ENCODE measurements around the gene MCM5. TPM values are rescaled to one million over a fixed set of nuclear protein-coding genes. Genes with fewer than 3 reads are reported as not detected.

The MCM5 gene
- total RNA-seq, 8 experiments from 2014 or later = 2.0 to 76.6 (median 7.4) TPM

DNA sequence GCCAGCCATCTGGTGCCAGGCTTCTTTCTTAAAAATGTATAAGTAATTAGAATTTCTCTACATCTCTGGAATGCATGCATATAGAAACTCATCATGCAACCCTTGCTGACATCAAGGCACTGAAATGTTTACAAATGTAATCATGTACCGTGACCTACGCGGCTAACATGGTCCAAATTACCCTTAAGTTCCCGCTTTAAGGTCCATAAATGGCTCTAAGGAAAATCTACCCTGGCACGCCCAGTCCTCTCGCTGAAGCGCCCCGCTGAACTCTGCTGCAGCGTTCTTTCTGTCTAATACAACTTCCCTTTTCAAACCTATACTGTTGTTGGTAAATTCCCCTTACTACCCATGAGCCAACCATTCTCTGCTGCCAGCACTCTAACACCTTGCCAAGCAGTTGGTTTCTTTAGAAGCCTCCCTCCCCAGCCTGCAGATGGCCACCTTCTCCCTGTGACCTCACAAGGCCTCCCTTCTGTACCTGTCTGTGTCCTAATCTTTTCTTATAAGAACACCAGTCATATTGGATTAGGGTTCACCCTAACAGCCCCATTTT, 32.5 kb upstream of the MCM5 start:
- 36 to 100% (median 90%) methylated on average over 1 to 9 of the region's 9 CpGs; no CpG with 5 or more reads in 2 of the 10 experiments for WGBS, 10 experiments
- H3K4me3 ChIP-seq = no peak overlapping the region
- peak in 1 of 8 experiments; percentile 53 for ATAC-seq (replicated peaks in 6 of 8)
- in situ Hi-C loops (cut with MboI; ENCODE audit: low pct_unique_long_range_greater_than_20kb in 2 of 9, low sequenced_read_pairs in 9 of 9, unreplicated experiment in 9 of 9) = loop anchor here in 1 of 9 experiments (25.0 kb wide), 1 partner anchor 745 kb away; no protein-coding TSS in a partner anchor
- H3K4me1 ChIP-seq (replicated peaks in 1 of 2) = peaks cover 11 to 20% of the 10 kb centered on the region in 2 donors
- H3K27ac ChIP-seq = no peak overlapping the region

DNA sequence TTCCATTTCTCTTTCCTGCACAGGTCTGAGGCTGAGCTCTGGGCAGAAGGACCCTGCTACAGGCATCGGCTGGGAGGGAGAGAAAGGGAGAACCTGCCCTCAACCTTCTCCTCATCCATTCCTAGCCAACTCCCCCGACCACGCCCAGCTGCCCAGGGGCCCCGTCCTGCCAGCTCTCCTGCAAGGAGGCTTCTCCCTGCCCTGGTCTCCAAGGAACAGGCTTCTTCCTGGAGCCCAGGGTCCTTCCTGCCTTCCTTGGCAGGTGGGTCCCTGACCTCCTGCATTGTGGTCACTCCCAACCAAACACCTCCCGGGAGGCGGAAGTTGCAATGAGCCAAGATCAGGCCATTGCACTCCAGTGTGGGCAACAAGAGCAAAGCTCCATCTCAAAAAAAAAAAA, 31.6 kb upstream of the MCM5 start:
- H3K4me3 ChIP-seq = no peak overlapping the region
- H3K27ac ChIP-seq = no peak overlapping the region
- WGBS, 10 experiments = 60 to 100% (median 90%) methylated on average over 2 to 3 of the region's 6 CpGs; no CpG with 5 or more reads in 5 of the 10 experiments
- in situ Hi-C loops (cut with MboI; ENCODE audit: low pct_unique_long_range_greater_than_20kb in 2 of 9, low sequenced_read_pairs in 9 of 9, unreplicated experiment in 9 of 9) = loop anchor here in 1 of 9 experiments (25.0 kb wide), 1 partner anchor 744 kb away; no protein-coding TSS in a partner anchor
- no peak for ATAC-seq (replicated peaks in 6 of 8)
- H3K4me1 ChIP-seq (replicated peaks in 1 of 2) = peaks cover 11 to 20% of the 10 kb centered on the region in 2 donors

DNA sequence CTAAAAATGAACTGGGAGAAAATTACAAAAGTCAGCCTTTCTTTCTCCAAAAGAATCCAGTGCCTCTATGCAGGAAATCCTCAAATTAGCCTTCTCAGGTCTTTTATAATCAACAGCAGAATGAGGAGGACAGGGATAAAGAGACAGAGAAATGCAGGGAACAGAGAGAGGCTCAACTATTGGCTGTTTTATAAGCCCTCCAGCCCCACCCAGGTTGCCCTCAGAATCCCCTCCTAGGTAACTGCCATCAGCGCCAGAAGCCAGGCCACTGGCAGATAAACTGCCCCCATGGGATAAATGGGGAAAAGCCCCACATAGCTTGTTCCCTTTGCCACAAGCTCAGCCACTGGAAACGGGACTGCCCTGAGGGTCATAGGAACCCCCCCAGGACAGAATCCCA, 29.9 kb upstream of the MCM5 start:
- Histone ChIP-seq H3K27ac (no peak overlapping the region), H3K4me3 (no peak overlapping the region), H3K4me1 (replicated peaks in 1 of 2) (peaks cover 11 to 20% of the 10 kb centered on the region in 2 donors)
- no peak for ATAC-seq (replicated peaks in 6 of 8)
- in situ Hi-C loops (cut with MboI; ENCODE audit: low pct_unique_long_range_greater_than_20kb in 2 of 9, low sequenced_read_pairs in 9 of 9, unreplicated experiment in 9 of 9) = loop anchor here in 1 of 9 experiments (25.0 kb wide), 1 partner anchor 742 kb away; no protein-coding TSS in a partner anchor
- WGBS, 10 experiments = 33 to 80% (median 67%) methylated on average over 1 of the region's 2 CpGs; no CpG with 5 or more reads in 5 of the 10 experiments

DNA sequence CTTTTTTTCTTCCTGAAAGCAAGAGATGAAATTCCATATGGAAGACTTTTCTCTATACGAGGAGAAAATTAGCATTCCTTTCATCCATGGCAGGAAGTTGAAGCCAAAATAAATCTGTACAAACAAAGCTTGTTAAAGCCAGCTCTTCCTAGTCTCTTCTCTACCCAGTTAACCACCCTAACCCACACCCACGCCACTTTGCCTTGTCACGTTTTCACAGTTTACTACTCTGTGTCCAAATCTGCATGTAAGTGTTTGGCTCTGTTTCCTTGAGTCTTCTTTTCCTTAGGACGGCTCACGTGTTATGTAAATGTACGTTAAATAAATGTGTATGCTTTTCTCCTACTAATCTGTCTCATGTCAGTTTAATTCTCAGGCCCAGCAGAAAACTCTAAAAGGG, 26.2 kb upstream of the MCM5 start:
- peak in 1 of 8 experiments; percentile 3 for ATAC-seq (replicated peaks in 6 of 8)
- H3K4me1 ChIP-seq (replicated peaks in 1 of 2) = peaks cover 24 to 33% of the 10 kb centered on the region in 2 donors
- in situ Hi-C loops (cut with MboI; ENCODE audit: low pct_unique_long_range_greater_than_20kb in 2 of 9, low sequenced_read_pairs in 9 of 9, unreplicated experiment in 9 of 9) = loop anchor here in 1 of 9 experiments (25.0 kb wide), 1 partner anchor 739 kb away; no protein-coding TSS in a partner anchor
- H3K4me3 ChIP-seq = no peak overlapping the region
- no peak overlapping the region for H3K27ac ChIP-seq
- 5 to 90% (median 65%) methylated on average over 1 to 6 of the region's 6 CpGs; no CpG with 5 or more reads in 1 of the 10 experiments for WGBS, 10 experiments

DNA sequence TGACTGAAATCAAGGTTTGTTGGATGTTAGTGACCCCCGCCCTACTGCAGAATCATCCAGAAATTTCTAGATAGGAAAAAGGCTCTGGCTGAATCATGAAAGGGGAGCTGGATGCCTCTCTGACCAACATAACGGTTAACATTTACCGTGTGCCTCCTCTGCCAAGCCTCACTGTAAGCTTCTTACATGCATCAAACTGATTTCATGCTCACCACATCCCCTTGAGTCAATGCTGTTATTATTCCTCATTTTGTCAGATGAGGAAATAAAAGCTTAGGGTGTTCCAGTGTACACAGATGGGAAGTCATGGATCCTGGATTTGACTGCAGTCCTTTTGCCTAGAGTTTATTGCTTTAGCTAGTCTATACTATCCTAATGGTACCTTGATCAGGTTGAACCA, 24.9 kb upstream of the MCM5 start:
- no peak overlapping the region for H3K4me3 ChIP-seq
- in situ Hi-C loops (cut with MboI; ENCODE audit: low pct_unique_long_range_greater_than_20kb in 2 of 9, low sequenced_read_pairs in 9 of 9, unreplicated experiment in 9 of 9) = no loop called here
- no peak for ATAC-seq (replicated peaks in 6 of 8)
- no peak overlapping the region for H3K27ac ChIP-seq
- H3K4me1 ChIP-seq (replicated peaks in 1 of 2) = peaks cover 15 to 22% of the 10 kb centered on the region in 2 donors
- WGBS, 10 experiments = 50 to 100% (median 94%) methylated on average over 1 to 3 of the region's 3 CpGs; no CpG with 5 or more reads in 1 of the 10 experiments

DNA sequence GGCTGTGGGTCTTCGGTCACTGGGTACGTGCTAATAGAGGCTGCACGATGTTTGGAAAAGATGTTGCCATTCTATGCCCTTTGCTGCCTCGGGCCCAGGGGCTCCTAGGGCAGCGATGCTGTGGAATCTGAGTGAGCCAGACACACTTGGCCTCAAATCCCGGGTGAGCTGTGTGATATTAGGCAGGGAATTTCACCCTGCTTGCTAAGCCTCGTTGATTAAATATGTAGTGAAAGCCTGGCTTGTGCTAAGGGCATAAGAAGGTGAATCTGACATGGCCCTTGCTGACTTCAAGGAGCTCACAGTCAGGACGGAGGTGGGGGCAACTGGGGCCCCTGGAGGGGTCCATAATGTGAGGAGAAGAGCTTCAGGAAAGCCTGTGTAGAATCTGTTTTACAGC, 24.4 kb upstream of the MCM5 start:
- no peak for ATAC-seq (replicated peaks in 6 of 8)
- Histone ChIP-seq H3K4me3 (no peak overlapping the region), H3K4me1 (replicated peaks in 1 of 2) (peaks cover 15 to 23% of the 10 kb centered on the region in 2 donors), H3K27ac (no peak overlapping the region)
- 29 to 100% (median 83%) methylated on average over 1 to 6 of the region's 8 CpGs; no CpG with 5 or more reads in 4 of the 10 experiments for WGBS, 10 experiments
- in situ Hi-C loops (cut with MboI; ENCODE audit: low pct_unique_long_range_greater_than_20kb in 2 of 9, low sequenced_read_pairs in 9 of 9, unreplicated experiment in 9 of 9) = no loop called here

DNA sequence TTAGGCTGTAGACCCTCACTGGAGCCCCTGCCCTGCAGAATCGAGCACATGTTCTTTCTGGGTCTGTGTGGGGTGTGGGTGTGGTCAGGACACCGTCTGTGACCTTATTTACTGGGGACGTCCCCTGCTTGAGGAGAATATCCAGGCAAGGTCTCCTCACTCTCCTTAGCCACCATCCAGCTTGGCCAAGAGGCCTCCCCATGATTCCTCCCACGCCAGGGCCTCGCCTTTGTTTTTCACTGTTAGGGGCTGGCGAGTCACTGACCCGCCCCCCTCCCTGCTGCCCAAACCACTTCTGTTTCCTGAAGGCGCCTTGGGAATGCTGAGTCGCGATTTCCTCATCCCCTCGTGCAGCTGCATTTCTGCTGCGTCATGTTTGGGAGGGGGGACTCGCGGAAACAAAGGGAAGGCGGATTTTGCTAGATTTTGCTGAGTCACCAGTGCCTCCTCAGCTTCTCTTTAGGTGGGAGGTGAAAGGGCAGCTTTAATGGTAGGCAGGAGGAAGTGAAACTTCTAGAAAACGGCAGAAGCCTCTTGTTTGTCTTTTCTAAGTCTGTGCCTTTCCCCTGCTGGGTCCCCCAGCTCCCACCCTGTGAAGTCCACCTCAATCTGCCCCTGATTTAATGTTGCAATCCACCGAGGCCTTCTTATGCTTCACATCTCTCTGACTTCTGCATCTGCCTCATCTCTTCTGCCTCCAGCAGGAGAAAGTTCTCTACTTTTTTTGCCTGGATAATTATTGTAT, 23.0 kb upstream of the MCM5 start:
- ATAC-seq (replicated peaks in 6 of 8) = peak; percentile 20 to 35 (median 31)
- peaks cover 17 to 24% of the 10 kb centered on the region in 2 donors for H3K4me1 ChIP-seq (replicated peaks in 1 of 2)
- 0 to 42% (median 6%) methylated on average over 1 to 11 of the region's 17 CpGs; no CpG with 5 or more reads in 4 of the 10 experiments for WGBS, 10 experiments
- H3K4me3 ChIP-seq = no peak overlapping the region
- no peak overlapping the region for H3K27ac ChIP-seq
- in situ Hi-C loops (cut with MboI; ENCODE audit: low pct_unique_long_range_greater_than_20kb in 2 of 9, low sequenced_read_pairs in 9 of 9, unreplicated experiment in 9 of 9) = no loop called here

DNA sequence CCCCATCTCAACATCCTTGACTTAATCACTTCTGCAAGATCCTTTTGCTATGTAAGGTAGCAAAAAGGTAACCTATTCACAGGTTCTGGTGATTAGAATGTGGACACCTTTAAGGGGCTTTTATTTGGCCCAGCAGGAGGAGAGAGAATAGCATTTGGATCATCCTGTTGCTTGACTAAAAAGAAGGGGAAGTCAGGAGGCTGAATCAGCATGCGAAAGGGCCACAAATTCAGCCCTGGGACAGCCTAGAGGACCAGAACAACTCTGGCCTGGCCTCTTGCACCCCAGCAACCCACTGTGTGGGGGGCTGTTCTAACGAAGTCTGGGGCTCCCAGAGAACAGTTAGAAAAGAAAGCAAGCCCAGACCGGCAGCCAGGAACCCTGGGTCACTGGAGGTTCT, 22.2 kb upstream of the MCM5 start:
- Histone ChIP-seq H3K27ac (no peak overlapping the region), H3K4me1 (replicated peaks in 1 of 2) (peaks cover 17 to 21% of the 10 kb centered on the region in 2 donors), H3K4me3 (no peak overlapping the region)
- WGBS, 10 experiments = 17 to 100% (median 81%) methylated on average over 1 to 3 of the region's 3 CpGs; no CpG with 5 or more reads in 2 of the 10 experiments
- in situ Hi-C loops (cut with MboI; ENCODE audit: low pct_unique_long_range_greater_than_20kb in 2 of 9, low sequenced_read_pairs in 9 of 9, unreplicated experiment in 9 of 9) = no loop called here
- ATAC-seq (replicated peaks in 6 of 8) = no peak

DNA sequence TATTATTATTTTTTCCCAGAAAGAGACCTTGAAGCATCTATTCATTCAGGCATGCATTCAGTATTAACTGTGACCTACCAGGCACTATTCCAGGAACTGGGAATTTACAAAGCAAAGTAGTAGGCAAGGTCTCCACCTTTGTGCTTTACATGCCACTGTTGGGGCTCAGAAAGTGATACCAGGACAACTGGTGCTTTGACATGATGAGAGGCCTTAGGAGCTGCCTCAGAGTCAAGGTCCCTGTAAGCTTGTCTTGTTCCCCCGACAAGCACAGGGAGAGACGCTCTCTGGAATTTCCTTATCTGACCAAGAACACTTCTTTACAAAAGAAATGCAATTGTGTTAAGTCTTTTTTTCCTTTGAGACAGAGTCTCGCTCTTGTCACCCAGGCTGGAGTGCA, 21.3 kb upstream of the MCM5 start:
- Histone ChIP-seq H3K4me1 (replicated peaks in 1 of 2) (peaks cover 17 to 21% of the 10 kb centered on the region in 2 donors), H3K27ac (no peak overlapping the region), H3K4me3 (no peak overlapping the region)
- ATAC-seq (replicated peaks in 6 of 8) = no peak
- 67 to 100% (median 92%) methylated on average over 1 to 3 of the region's 3 CpGs; no CpG with 5 or more reads in 3 of the 10 experiments for WGBS, 10 experiments
- in situ Hi-C loops (cut with MboI; ENCODE audit: low pct_unique_long_range_greater_than_20kb in 2 of 9, low sequenced_read_pairs in 9 of 9, unreplicated experiment in 9 of 9) = no loop called here

DNA sequence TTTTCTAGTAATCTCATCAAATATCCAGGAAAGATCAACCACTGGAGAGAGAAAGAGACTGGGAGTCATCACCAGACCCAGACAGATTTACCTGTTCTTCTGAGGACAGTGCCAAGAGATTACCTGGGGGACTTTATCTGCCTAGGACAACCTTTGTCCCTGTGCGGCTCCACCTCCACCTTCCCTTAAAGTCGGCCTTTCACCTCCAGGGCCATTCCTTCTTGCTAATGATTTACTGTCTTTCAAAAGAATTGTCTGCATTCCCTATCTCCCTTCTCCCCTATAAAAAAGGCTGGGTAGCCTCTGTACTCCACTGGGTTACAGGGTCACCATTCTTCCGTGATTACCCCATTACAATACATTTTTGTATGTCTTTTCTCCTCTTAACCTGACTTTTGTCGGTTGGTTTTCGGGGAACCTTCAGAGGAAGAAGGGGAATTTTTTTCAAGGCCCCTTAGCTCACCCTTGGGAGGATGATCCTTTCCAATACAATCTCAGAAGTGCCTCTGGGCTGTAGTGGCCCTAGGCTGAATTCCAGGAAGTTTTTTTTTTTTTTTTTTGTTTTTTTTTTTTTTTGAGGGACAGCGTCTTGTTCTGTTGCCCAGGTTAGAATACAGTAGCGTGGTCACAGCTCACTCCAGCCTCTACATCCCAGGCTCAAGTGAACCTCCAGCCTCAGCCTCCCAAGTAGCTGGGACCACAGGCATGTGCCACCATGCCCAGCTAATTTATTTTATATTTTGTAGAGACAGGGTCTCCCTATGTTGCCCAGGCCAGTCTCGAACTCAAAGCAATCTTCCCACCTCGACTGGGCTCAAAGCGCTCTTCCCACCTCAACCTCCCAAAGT, 20.6 kb upstream of the MCM5 start:
- Histone ChIP-seq H3K4me1 (replicated peaks in 1 of 2) (peaks cover 17 to 21% of the 10 kb centered on the region in 2 donors), H3K27ac (no peak overlapping the region), H3K4me3 (no peak overlapping the region)
- 17 to 90% (median 57%) methylated on average over 2 to 8 of the region's 10 CpGs for WGBS, 10 experiments
- in situ Hi-C loops (cut with MboI; ENCODE audit: low pct_unique_long_range_greater_than_20kb in 2 of 9, low sequenced_read_pairs in 9 of 9, unreplicated experiment in 9 of 9) = no loop called here
- ATAC-seq (replicated peaks in 6 of 8) = no peak

DNA sequence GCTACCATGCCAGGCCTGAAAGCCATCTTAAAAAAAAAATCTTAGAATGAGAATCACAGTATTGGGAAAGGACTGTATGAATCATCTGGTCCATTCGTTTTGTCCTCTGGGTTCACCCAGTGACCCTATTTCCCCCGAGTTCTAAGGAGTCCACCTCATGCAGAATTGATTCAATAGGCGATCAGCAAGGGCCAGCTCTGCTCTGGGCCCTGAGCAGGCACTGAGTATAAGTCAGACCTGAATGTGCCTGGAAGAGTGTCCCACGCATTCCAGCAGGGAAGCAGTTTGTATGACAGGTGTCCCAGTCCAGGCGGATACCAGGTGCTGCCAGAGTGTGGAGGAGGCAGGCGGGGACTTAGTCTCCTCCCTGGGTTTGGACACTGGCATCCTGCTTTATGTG, 19.9 kb upstream of the MCM5 start:
- Histone ChIP-seq H3K4me1 (replicated peaks in 1 of 2) (peaks cover 17 to 21% of the 10 kb centered on the region in 2 donors), H3K27ac (no peak overlapping the region), H3K4me3 (no peak overlapping the region)
- ATAC-seq (replicated peaks in 6 of 8) = no peak
- in situ Hi-C loops (cut with MboI; ENCODE audit: low pct_unique_long_range_greater_than_20kb in 2 of 9, low sequenced_read_pairs in 9 of 9, unreplicated experiment in 9 of 9) = no loop called here
- WGBS, 10 experiments = 75 to 95% (median 78%) methylated on average over 2 to 5 of the region's 6 CpGs; no CpG with 5 or more reads in 4 of the 10 experiments

DNA sequence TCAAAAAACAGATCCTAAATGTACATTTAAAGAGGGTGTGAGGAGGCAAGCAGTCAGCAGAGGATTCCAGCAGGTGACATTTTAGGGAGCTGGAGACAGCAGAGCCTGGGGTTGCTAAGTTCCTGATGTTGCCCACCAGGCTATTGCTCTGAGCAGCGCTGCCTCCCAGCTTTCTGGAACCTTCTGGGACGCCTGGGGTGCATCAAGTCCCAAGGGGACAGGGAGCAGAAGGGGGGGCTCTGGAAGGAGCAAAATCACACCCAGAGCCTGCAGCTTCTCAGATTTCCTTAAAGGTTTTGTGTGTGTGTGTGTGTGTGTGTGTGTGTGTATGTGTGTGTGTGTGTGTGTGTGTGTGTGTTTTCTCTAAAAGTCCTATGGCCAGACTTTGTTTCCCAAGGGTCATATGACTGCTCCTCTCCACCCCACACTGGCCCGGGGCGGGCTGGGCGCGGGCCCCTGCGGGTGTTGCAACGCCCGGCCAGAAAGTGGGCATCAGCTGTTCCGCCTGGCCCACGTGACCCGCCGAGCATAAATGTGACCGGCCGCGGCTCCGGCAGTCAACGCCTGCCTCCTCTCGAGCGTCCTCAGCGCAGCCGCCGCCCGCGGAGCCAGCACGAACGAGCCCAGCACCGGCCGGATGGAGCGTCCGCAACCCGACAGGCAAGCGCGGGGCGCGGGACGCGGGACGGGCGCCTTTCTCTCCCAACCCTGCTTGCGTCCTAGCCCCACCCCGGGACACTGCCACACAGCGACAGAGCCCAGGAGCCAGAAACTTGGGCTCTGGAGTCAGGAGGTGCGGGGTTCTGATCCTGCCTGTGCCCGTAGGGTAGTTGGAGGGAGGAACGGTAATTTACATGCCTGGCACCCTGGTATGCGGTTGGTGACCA, 19.2 kb upstream of the MCM5 start, which contains the start of gene HMOX1:
Gene HMOX1 (plus strand): TSS at position 560 of the 887 bp plus-strand sequence. CDS start 78 bp downstream, at position 638.
- Histone ChIP-seq H3K27ac (no peak within 1 kb of the TSS), H3K4me3 (peak within 1 kb of the TSS; percentile 36 to 48 (median 39)), H3K4me1 (replicated peaks in 1 of 2) (peaks cover 17 to 21% of the 10 kb centered on the region in 2 donors)
- WGBS, 10 experiments = 0 to 100% (median 20%) methylated on average over 1 to 3 of the region's 47 CpGs; no CpG with 5 or more reads in 6 of the 10 experiments
- in situ Hi-C loops (cut with MboI; ENCODE audit: low pct_unique_long_range_greater_than_20kb in 2 of 9, low sequenced_read_pairs in 9 of 9, unreplicated experiment in 9 of 9) = no loop called here
- ATAC-seq (replicated peaks in 6 of 8) = peak; percentile 80 to 93 (median 90)
